HCT116 (cell line): Measurements from ENCODE around the gene ARHGAP29. TPM values are rescaled to one million over a fixed set of nuclear protein-coding genes. Genes with fewer than 3 reads are reported as not detected.
"Not testable (repeated sequence)": the region's sequence is repeated elsewhere in the genome, so short reads cannot be mapped to it uniquely, and the experiment has no call there.

ENCODE experiments used
- ATAC-seq: fragments of 200-7000 bp; cut with Tn5 transposase; 2 replicates; pipeline ENCODE4 v1.9.1; 2020; ENCODE audit warnings: mild to moderate bottlenecking, moderate library complexity
- BruUV-seq: library from RNA; stranded (reverse); fragments of 400-500 nt; replicated peaks from 2 replicates; lab custom pipeline; 2021; lab: Mats Ljungman, UMichigan
- CTCF ChIA-PET: fragments of 300-600 bp; sonication (Branson Sonifier 250); formaldehyde crosslinking; loops from one replicate; lab custom pipeline; 2021; ENCODE audit warnings: antibody characterized with exemption; lab: Charles Lee
- POLR2A ChIA-PET: fragments of 300-600, 350-600 bp; sonication (Branson Sonifier 250); formaldehyde crosslinking; loops from one replicate; lab custom pipeline; 2021; ENCODE audit warnings: antibody characterized with exemption; lab: Charles Lee
- RAD21 ChIA-PET, 2 experiments: fragments of 300-600 bp; sonication (Branson Sonifier 250); formaldehyde crosslinking; loops; one replicate each; lab custom pipeline; 2023; ENCODE audit warnings: low total read pairs in 2 of 2; ENCODE audit not compliant: uncharacterized antibody in 2 of 2, unreplicated experiment in 2 of 2, low non-redundant PET in 1 of 2; lab: Charles Lee
- DNase-seq: peaks from one replicate; pipeline ENCODE4 v3.0.0-alpha.2; 2010; ENCODE audit warnings: low read depth, low spot score
- H2AFZ ChIP-seq: fragments of 200-600 bp; shearing (Covaris generic), sonication (generic); 2 replicates; pipeline ENCODE4 v1.6.1; 2017; ENCODE audit warnings: low read depth, mixed run types, mixed read lengths, antibody characterized with exemption, low read length; ENCODE audit not compliant: poor library complexity, severe bottlenecking
- H3K27ac ChIP-seq: 2 replicates; pipeline ENCODE4 v1.5.1; 2012; ENCODE audit warnings: low read depth, low read length
- H3K27me3 ChIP-seq: fragments of 200-600 bp; sonication (generic); 2 replicates; pipeline ENCODE4 v1.6.1; 2016; ENCODE audit warnings: mixed run types, low read length, mixed read lengths; ENCODE audit not compliant: insufficient read depth
- H3K36me3 ChIP-seq, 2 experiments: fragments of 200-500 bp in 1 of 2; fragments of 200-600 bp in 1 of 2; sonication (Bioruptor generic) in 1 of 2; sonication (generic) in 1 of 2; 2 replicates each; pipeline versions ENCODE4 v1.5.1 to v1.6.1; 2014 to 2016; ENCODE audit warnings: low read length in 2 of 2, inconsistent platforms in 1 of 2, mixed read lengths in 1 of 2, mixed run types in 1 of 2; ENCODE audit not compliant: insufficient read depth in 2 of 2, control insufficient read depth in 1 of 2
- H3K4me1 ChIP-seq, 2 experiments: fragments of 200-600 bp in 1 of 2; sonication (generic) in 1 of 2; 2 replicates each; pipeline versions ENCODE4 v1.5.1 to v1.6.1; 2012 to 2017; ENCODE audit warnings: low read length in 2 of 2, inconsistent platforms in 1 of 2, mild to moderate bottlenecking in 1 of 2, mixed read lengths in 1 of 2, mixed run types in 1 of 2, moderate library complexity in 1 of 2; ENCODE audit not compliant: insufficient read depth in 2 of 2, control insufficient read depth in 1 of 2
- H3K4me2 ChIP-seq: fragments of 200-600 bp; sonication (generic); 2 replicates; pipeline ENCODE4 v1.6.1; 2017; ENCODE audit warnings: mixed run types, low read length, mixed read lengths
- H3K4me3 ChIP-seq, 2 experiments: fragments of 200-600 bp in 1 of 2; sonication (generic) in 1 of 2; replicated peaks in 1 of 2; 2 replicates each; pipeline ENCODE4 v1.5.1; 2011 to 2016; ENCODE audit warnings: low read length in 2 of 2, control low read depth in 1 of 2, low read depth in 1 of 2, mild to moderate bottlenecking in 1 of 2, mixed read lengths in 1 of 2, mixed run types in 1 of 2
- H3K79me2 ChIP-seq: fragments of 200-600 bp; sonication (generic); 2 replicates; pipeline ENCODE4 v1.6.1; 2017; ENCODE audit warnings: mild to moderate bottlenecking, mixed run types, low read length, moderate library complexity, mixed read lengths; ENCODE audit not compliant: insufficient read depth
- H3K9ac ChIP-seq: fragments of 200-600 bp; sonication (generic); 2 replicates; pipeline ENCODE4 v1.6.1; 2016; ENCODE audit warnings: low read length, mixed read lengths
- H3K9me2 ChIP-seq: fragments of 200-600 bp; sonication (generic), shearing (Covaris generic); 2 replicates; pipeline ENCODE4 v1.6.1; 2017; ENCODE audit warnings: mixed run types, mild to moderate bottlenecking, moderate library complexity; ENCODE audit not compliant: insufficient read depth
- H3K9me3 ChIP-seq, 2 experiments: fragments of 200-500 bp in 1 of 2; fragments of 200-600 bp in 1 of 2; sonication (Bioruptor generic) in 1 of 2; sonication (generic) in 1 of 2; 2 replicates each; pipeline ENCODE4 v1.6.1; 2014 to 2017; ENCODE audit warnings: low read length in 2 of 2, mixed read lengths in 2 of 2, inconsistent platforms in 1 of 2, low read depth in 1 of 2, mild to moderate bottlenecking in 1 of 2, mixed run types in 1 of 2, moderate library complexity in 1 of 2; ENCODE audit not compliant: control insufficient read depth in 1 of 2, insufficient read depth in 1 of 2
- H4K20me1 ChIP-seq: fragments of 200-600 bp; sonication (generic), shearing (Covaris generic); 2 replicates; pipeline ENCODE4 v1.6.1; 2017; ENCODE audit warnings: mixed run types, mild to moderate bottlenecking, moderate library complexity; ENCODE audit not compliant: insufficient read depth
- CBX3 ChIP-seq: IDR thresholded peaks from 2 replicates; pipeline ENCODE4 v1.6.1; 2012; ENCODE audit warnings: low read depth
- EGR1 ChIP-seq: IDR thresholded peaks from 2 replicates; pipeline ENCODE4 v1.6.1; 2012; ENCODE audit warnings: low read depth
- ELF1 ChIP-seq: IDR thresholded peaks from 2 replicates; pipeline ENCODE4 v1.6.1; 2012; ENCODE audit warnings: low read depth, borderline replicate concordance
- EZH2 ChIP-seq: fragments of 200-600 bp; sonication (generic); IDR thresholded peaks from 2 replicates; pipeline ENCODE4 v1.6.1; 2017; ENCODE audit warnings: antibody characterized with exemption, mixed run types
- EZH2phosphoT487 ChIP-seq: fragments of 200-600 bp; IDR thresholded peaks from 2 replicates; pipeline ENCODE4 v1.6.1; 2018; ENCODE audit warnings: antibody characterized with exemption, borderline replicate concordance
- JUND ChIP-seq: IDR thresholded peaks from 2 replicates; pipeline ENCODE4 v1.6.1; 2012
- POLR2AphosphoS5 ChIP-seq: IDR thresholded peaks from 2 replicates; pipeline ENCODE4 v1.6.1; 2011; ENCODE audit warnings: mild to moderate bottlenecking, low read depth, low read length, moderate library complexity
- RAD21 ChIP-seq: IDR thresholded peaks from 2 replicates; pipeline ENCODE4 v1.6.1; 2012; ENCODE audit warnings: low read depth, mild to moderate bottlenecking
- SIN3A ChIP-seq: IDR thresholded peaks from 2 replicates; pipeline ENCODE4 v1.6.1; 2012; ENCODE audit warnings: low read depth
- SP1 ChIP-seq: IDR thresholded peaks from 2 replicates; pipeline ENCODE4 v1.6.1; 2012; ENCODE audit warnings: low read depth
- TCF7L2 ChIP-seq: IDR thresholded peaks from 2 replicates; pipeline ENCODE4 v1.7.0; 2011; ENCODE audit warnings: borderline replicate concordance, inconsistent platforms; ENCODE audit not compliant: insufficient read depth, insufficient read length; ENCODE audit errors: extremely low read depth
- YY1 ChIP-seq: IDR thresholded peaks from 2 replicates; pipeline ENCODE4 v1.6.1; 2011; ENCODE audit warnings: low read length, low read depth, moderate library complexity, mild to moderate bottlenecking; ENCODE audit not compliant: insufficient replicate concordance; ENCODE audit errors: extremely low read depth
- ZNF274 ChIP-seq: fragments of 200-500 bp; sonication (Bioruptor generic); IDR thresholded peaks from 2 replicates; pipeline ENCODE4 v1.6.1; 2014; ENCODE audit warnings: mild to moderate bottlenecking, low read depth, low read length, inconsistent platforms
- intact Hi-C: fragments of 100-400 bp; cut with micrococcal nuclease; formaldehyde crosslinking; loops from 2 replicates; pipeline ENCODE4 v1.10.0; 2022
- total RNA-seq: library from RNA; stranded (reverse); gene quantifications from one replicate; pipeline ENCODE4 v1.2.1, GENCODE V29; 2021; ENCODE audit not compliant: unreplicated experiment
- TF ChIP-seq, protein P1 (sequence below): IDR thresholded peaks from 2 replicates; pipeline ENCODE4 v1.6.1; 2012

The ARHGAP29 gene
- total RNA-seq, 1 experiment from 2014 or later: 128 TPM

DNA sequence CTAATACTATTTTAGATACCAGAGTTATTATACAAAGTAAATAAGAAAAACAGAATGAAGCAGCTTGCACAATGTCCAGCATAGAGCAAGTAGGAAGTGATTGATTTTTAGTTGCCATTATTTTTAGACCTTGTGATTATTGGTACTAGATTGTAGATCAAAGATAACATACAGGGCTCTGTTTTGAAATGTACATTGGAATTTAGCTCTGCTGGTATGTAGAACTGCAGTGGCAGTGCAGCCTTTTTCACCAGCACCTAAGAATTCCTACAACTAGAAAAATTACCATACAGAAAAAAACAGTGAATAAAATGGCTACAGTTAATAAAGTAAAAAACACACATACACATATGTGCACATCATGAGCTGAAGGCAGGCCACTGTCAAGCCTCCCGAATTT, 84.3 kb downstream of the ARHGAP29 start:
- BruUV-seq: no TSS peak
- Histone ChIP-seq H3K27ac (no peak overlapping the region), H3K36me3 (no peaks in the 10 kb centered on the region), H3K4me1 (no peaks in the 10 kb centered on the region), H3K27me3 (no peaks in the 10 kb centered on the region), H3K4me2 (no peak overlapping the region), H2AFZ (no peak overlapping the region), H3K9me2 (no peaks in the 10 kb centered on the region), H3K9ac (no peak overlapping the region), H3K79me2 (no peaks in the 10 kb centered on the region), H3K9me3 (no peaks in the 10 kb centered on the region), H3K4me3 (no peak overlapping the region), H4K20me1 (no peaks in the 10 kb centered on the region)
- no peak for ATAC-seq
- no peak for TF ChIP-seq TCF7L2
- TF ChIP-seq EGR1: no peak
- RAD21 ChIA-PET: interaction anchor here in 1 of 2 experiments (0.8 kb wide), 1 partner anchor 127 kb away, joined by 3 read pairs; no protein-coding TSS in a partner anchor
- DNase-seq: no peak
- CTCF ChIA-PET: no interaction called here
- POLR2A ChIA-PET: no interaction called here
- intact Hi-C loops: no loop called here

DNA sequence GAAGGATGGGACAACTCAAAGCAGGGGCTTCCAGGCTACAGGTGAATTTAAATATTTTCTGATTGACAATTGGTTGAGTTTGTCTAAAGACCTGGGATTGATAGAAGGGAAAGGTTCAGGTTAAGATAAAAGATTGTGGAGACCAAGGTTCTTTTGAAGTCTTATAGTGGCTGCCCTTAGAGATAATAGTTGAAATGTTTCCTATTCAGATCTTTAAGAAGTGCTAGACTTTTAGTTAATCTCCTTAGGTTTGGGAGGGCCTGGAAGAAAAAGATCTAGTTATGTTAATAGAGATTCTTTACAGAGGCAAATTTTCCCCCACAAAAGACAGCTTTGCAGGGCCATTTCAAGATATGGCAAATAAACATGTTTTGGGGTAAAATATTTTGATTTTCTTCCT, 88.2 kb downstream of the ARHGAP29 start:
- intact Hi-C loops, H3K4me1 ChIP-seq, ATAC-seq, H4K20me1 ChIP-seq, H2AFZ ChIP-seq, H3K4me3 ChIP-seq, H3K4me2 ChIP-seq, DNase-seq, H3K79me2 ChIP-seq, H3K9me3 ChIP-seq, RAD21 ChIA-PET, CTCF ChIA-PET, H3K9ac ChIP-seq, H3K27ac ChIP-seq, H3K36me3 ChIP-seq, H3K27me3 ChIP-seq, H3K9me2 ChIP-seq, BruUV-seq, POLR2A ChIA-PET: not testable (repeated sequence)

DNA sequence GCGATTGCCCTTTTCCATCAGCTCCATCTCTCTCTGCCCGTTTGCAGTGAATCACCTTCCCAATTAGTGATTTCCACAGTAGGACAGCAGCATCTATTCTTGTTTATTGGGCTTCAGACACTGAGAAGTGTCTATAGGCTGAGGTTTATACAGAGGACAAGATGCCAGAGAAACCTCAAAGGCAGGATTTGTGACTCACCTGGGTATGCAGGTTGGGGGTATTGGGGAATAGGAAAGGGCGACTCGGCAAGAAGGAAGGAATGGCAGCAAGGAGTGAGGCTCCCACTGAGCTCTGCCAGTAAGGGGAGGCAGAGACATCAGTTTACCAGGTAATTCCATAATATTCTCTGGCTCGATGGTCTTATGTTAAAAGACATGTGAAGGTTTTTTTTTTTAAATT, 91.1 kb downstream of the ARHGAP29 start:
- peaks cover 0 to 3% of the 10 kb centered on the region in 2 experiments; a peak in 1 of 4 replicates for H3K4me1 ChIP-seq
- no peaks in the 10 kb centered on the region for H3K27me3 ChIP-seq
- no peaks in the 10 kb centered on the region for H3K36me3 ChIP-seq
- H3K4me3 ChIP-seq: no peak overlapping the region
- H3K79me2 ChIP-seq: no peaks in the 10 kb centered on the region
- no peak overlapping the region for H2AFZ ChIP-seq
- no peak overlapping the region for H3K4me2 ChIP-seq
- H4K20me1 ChIP-seq: no peaks in the 10 kb centered on the region
- ATAC-seq (no peak), DNase-seq (no peak)
- POLR2A ChIA-PET: no interaction called here
- RAD21 ChIA-PET: no interaction called here
- no peak overlapping the region for H3K27ac ChIP-seq
- no peak overlapping the region for H3K9ac ChIP-seq
- CTCF ChIA-PET: no interaction called here
- no peak for TF ChIP-seq CBX3
- no peak for TF ChIP-seq POLR2AphosphoS5
- no peak for TF ChIP-seq ZNF274
- no peak for TF ChIP-seq EZH2
- TF ChIP-seq JUND: no peak
- TF ChIP-seq ELF1: no peak
- TF ChIP-seq, protein P1, sequence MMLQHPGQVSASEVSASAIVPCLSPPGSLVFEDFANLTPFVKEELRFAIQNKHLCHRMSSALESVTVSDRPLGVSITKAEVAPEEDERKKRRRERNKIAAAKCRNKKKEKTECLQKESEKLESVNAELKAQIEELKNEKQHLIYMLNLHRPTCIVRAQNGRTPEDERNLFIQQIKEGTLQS: no peak
- no peak for TF ChIP-seq SIN3A
- no peak for TF ChIP-seq SP1
- TF ChIP-seq TCF7L2: no peak
- TF ChIP-seq RAD21: no peak
- TF ChIP-seq YY1: no peak
- TF ChIP-seq EZH2phosphoT487: no peak
- no TSS peak for BruUV-seq
- no peaks in the 10 kb centered on the region for H3K9me2 ChIP-seq
- H3K9me3 ChIP-seq: no peaks in the 10 kb centered on the region
- intact Hi-C loops: no loop called here
